ENCODE data around the gene KDM5B.
"Not testable (repeated sequence)": the region's sequence is repeated elsewhere in the genome, so short reads cannot be mapped to it uniquely, and the experiment has no call there.

The KDM5B gene

GRCh38 chr1:202834771-202835547 is 26.7 kb upstream of the KDM5B start:
- no peak overlapping the region for H3K27ac ChIP-seq
- TF ChIP-seq CTCF (IDR thresholded peaks at IDR 0.05) (no peak), ZFX (IDR thresholded peaks at IDR 0.05; ENCODE audit: borderline replicate concordance) (no peak)

GRCh38 chr1:202831906-202832305 is 23.7 kb upstream of the KDM5B start:
- TF ChIP-seq CTCF (IDR thresholded peaks at IDR 0.05) (no peak), ZFX (IDR thresholded peaks at IDR 0.05; ENCODE audit: borderline replicate concordance) (no peak)
- no peak overlapping the region for H3K27ac ChIP-seq

GRCh38 chr1:202829223-202829622 is 21.0 kb upstream of the KDM5B start:
- not testable (repeated sequence) for H3K27ac ChIP-seq

- H3K27ac ChIP-seq, result no peak overlapping the region
- TF ChIP-seq ZFX (IDR thresholded peaks at IDR 0.05; ENCODE audit: borderline replicate concordance) (no peak), CTCF (IDR thresholded peaks at IDR 0.05) (no peak)
These were observed 17.5 kb upstream of the KDM5B start for GRCh38 chr1:202825748-202826147.

GRCh38 chr1:202821467-202821866 is 13.2 kb upstream of the KDM5B start:
- H3K27ac ChIP-seq, result no peak overlapping the region
- TF ChIP-seq ZFX (IDR thresholded peaks at IDR 0.05; ENCODE audit: borderline replicate concordance), result no peak
- no peak for TF ChIP-seq CTCF (IDR thresholded peaks at IDR 0.05)

- TF ChIP-seq ZFX (IDR thresholded peaks at IDR 0.05; ENCODE audit: borderline replicate concordance) (no peak), CTCF (IDR thresholded peaks at IDR 0.05) (no peak)
- H3K27ac ChIP-seq, result no peak overlapping the region
These were observed 10.6 kb upstream of the KDM5B start for GRCh38 chr1:202818819-202819218.

GRCh38 chr1:202815120-202815519 is 6.9 kb upstream of the KDM5B start:
- TF ChIP-seq ZFX (IDR thresholded peaks at IDR 0.05; ENCODE audit: borderline replicate concordance) (no peak), CTCF (IDR thresholded peaks at IDR 0.05) (no peak)
- no peak overlapping the region for H3K27ac ChIP-seq
